ENCODE measurements around the gene GYG2. TPM values are rescaled to one million over a fixed set of nuclear protein-coding genes. Genes with fewer than 3 reads are reported as not detected.

The GYG2 gene
- total RNA-seq, 1 donor from 2014 or later: 0.26 TPM

DNA sequence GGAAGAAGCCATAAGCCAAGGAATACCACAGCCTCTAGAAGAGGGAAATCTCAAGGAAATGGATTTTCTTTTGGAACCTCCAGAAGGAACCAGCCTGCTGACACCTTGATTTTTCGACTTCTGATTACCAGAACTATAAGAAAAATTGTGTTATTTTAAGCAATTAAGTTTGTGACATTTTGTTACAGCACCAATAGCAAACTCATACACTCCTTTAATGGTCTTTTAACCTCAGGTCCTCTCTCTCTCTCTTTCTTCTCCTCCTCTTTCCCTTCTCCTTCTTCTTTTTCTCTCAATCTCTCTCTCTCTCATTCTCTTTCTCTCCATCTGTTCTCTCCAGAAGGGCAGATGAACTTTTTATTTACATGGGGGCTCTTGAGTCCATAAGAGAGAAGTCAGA, 74.1 kb downstream of the GYG2 start:
- TF ChIP-seq, protein P1, sequence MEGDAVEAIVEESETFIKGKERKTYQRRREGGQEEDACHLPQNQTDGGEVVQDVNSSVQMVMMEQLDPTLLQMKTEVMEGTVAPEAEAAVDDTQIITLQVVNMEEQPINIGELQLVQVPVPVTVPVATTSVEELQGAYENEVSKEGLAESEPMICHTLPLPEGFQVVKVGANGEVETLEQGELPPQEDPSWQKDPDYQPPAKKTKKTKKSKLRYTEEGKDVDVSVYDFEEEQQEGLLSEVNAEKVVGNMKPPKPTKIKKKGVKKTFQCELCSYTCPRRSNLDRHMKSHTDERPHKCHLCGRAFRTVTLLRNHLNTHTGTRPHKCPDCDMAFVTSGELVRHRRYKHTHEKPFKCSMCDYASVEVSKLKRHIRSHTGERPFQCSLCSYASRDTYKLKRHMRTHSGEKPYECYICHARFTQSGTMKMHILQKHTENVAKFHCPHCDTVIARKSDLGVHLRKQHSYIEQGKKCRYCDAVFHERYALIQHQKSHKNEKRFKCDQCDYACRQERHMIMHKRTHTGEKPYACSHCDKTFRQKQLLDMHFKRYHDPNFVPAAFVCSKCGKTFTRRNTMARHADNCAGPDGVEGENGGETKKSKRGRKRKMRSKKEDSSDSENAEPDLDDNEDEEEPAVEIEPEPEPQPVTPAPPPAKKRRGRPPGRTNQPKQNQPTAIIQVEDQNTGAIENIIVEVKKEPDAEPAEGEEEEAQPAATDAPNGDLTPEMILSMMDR (IDR thresholded peaks at IDR 0.05; ENCODE audit: insufficient read depth, low read length, severe bottlenecking): no peak
- H3K27me3 ChIP-seq (ENCODE audit: control insufficient read depth, insufficient read depth, low read length): no peaks in the 10 kb centered on the region
- peaks cover 2% of the 10 kb centered on the region for H3K36me3 ChIP-seq (ENCODE audit: control insufficient read depth, insufficient read depth, low read length)
- no peak overlapping the region for H3K4me3 ChIP-seq (ENCODE audit: low read depth, low read length)
- FAIRE-seq (no peak), DNase-seq (ENCODE audit: low read depth) (no peak)

DNA sequence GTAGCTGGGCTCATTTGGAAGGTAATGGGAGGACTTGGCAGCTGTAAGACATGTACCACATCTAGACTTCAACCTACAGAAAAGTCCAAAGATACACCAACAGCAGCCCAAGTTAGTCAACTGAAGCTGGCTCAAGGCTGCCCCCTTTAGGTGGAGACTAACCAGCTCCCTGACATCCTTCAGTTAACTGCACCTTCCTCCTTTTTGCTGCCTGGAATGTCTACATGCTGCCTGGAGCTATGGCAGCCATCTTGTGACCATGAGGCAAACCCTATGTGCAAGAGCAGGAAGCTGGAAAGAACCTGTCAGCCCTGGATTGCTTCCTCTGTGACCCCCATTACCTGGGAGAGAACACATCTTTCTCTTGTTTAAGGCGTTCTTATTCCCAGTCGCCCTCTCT, 74.6 kb downstream of the GYG2 start:
- no peak for DNase-seq (ENCODE audit: low read depth)
- no peak for FAIRE-seq
- Histone ChIP-seq H3K27me3 (ENCODE audit: control insufficient read depth, insufficient read depth, low read length) (no peaks in the 10 kb centered on the region), H3K4me3 (ENCODE audit: low read depth, low read length) (no peak overlapping the region), H3K36me3 (ENCODE audit: control insufficient read depth, insufficient read depth, low read length) (peaks cover 2% of the 10 kb centered on the region)
- TF ChIP-seq, protein P1 (IDR thresholded peaks at IDR 0.05; ENCODE audit: insufficient read depth, low read length, severe bottlenecking): no peak

DNA sequence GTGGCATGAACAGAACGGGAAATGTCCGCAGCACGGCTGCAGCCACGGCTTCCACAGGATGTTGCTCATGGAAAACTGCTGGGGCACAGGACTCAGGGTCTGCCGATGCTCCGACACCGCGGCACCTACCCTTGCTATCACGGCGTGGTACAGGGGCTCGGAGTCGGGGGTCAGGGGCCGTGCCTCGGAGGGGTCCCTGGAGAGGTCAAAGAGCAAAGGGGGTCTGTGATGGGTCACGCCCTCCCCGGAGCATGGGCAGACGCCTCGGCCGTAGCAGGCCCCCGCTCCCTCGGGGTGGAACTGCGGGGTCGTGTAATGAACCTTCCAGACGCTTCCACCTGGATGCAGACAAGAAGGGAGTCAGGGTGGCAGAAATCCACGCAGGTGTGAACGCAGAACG, 78.6 kb downstream of the GYG2 start:
- Histone ChIP-seq H3K36me3 (ENCODE audit: control insufficient read depth, insufficient read depth, low read length) (peaks cover 2% of the 10 kb centered on the region), H3K4me3 (ENCODE audit: low read depth, low read length) (no peak overlapping the region), H3K27me3 (ENCODE audit: control insufficient read depth, insufficient read depth, low read length) (no peaks in the 10 kb centered on the region)
- no peak for FAIRE-seq
- TF ChIP-seq, protein P1 (IDR thresholded peaks at IDR 0.05; ENCODE audit: insufficient read depth, low read length, severe bottlenecking): no peak
- DNase-seq (ENCODE audit: low read depth): no peak

DNA sequence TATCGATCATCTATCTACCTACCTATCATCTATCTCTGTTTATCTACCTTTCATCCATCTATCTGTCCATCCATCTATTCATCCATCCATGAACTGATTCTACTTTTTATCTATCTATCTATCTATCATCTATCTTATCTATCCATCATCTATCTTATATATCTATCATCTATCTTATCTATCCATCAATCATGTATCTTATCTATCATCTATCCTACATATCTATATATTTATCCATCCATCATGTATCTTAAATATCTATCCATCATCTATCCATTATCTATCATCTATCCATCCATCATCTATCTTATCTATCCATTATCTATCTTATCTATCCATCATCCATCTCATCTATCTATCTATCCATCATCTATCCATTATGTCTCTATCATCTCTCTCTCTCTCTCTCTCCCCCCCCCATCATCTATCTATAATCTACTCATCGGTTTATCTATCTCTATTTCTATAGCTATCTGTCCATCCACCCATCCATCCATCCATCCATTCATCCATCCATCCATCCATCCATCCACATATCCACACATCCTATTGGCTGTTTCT, 79.5 kb downstream of the GYG2 start:
- FAIRE-seq (no peak), DNase-seq (ENCODE audit: low read depth) (no peak)
- TF ChIP-seq, protein P1 (IDR thresholded peaks at IDR 0.05; ENCODE audit: insufficient read depth, low read length, severe bottlenecking): no peak
- peaks cover 2% of the 10 kb centered on the region for H3K36me3 ChIP-seq (ENCODE audit: control insufficient read depth, insufficient read depth, low read length)
- no peak overlapping the region for H3K4me3 ChIP-seq (ENCODE audit: low read depth, low read length)
- no peaks in the 10 kb centered on the region for H3K27me3 ChIP-seq (ENCODE audit: control insufficient read depth, insufficient read depth, low read length)

DNA sequence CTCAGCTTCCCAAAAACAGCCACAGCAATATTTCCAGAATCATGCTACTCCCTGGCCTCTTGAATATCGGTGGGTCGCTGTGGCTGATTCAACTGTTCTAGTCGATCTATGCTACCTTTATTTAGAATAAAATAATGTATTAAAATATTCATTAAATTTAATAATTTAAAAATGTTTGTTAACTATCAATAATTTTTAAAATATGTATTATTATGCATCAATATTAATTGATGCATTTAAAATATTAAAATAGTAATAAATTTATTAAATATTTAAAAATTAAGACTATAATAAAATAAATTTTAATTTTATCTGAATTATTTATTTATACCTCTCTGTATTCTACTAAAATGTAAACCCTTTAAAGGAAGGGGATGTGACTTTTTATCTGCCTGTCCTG, 81.4 kb downstream of the GYG2 start:
- no peak for FAIRE-seq
- H3K27me3 ChIP-seq (ENCODE audit: control insufficient read depth, insufficient read depth, low read length): no peaks in the 10 kb centered on the region
- no peak for DNase-seq (ENCODE audit: low read depth)
- H3K36me3 ChIP-seq (ENCODE audit: control insufficient read depth, insufficient read depth, low read length): peaks cover 2% of the 10 kb centered on the region
- TF ChIP-seq, protein P1 (IDR thresholded peaks at IDR 0.05; ENCODE audit: insufficient read depth, low read length, severe bottlenecking): no peak
- no peak overlapping the region for H3K4me3 ChIP-seq (ENCODE audit: low read depth, low read length)

DNA sequence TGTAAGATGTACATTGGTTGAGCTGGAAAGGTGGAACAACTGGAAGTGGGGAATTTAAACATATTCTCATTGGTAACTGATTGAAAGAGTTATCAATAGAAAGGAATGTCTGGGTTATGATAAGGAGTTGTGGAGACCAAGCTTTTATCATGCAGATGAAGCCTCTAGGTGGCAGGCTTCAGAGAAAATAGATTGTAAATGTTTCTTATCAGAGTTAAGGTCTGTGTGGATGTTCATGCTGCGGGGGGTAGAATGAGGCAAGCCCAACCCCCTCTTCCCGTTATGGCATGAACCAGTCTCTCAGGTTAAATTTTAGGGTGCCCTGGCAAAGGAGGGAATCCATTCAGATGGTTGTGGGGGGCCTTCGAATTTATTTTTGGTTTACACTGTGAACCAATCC, 84.4 kb downstream of the GYG2 start:
- no peak for FAIRE-seq
- no peaks in the 10 kb centered on the region for H3K27me3 ChIP-seq (ENCODE audit: control insufficient read depth, insufficient read depth, low read length)
- DNase-seq (ENCODE audit: low read depth): no peak
- no peak overlapping the region for H3K4me3 ChIP-seq (ENCODE audit: low read depth, low read length)
- TF ChIP-seq, protein P1 (IDR thresholded peaks at IDR 0.05; ENCODE audit: insufficient read depth, low read length, severe bottlenecking): no peak
- H3K36me3 ChIP-seq (ENCODE audit: control insufficient read depth, insufficient read depth, low read length): no peaks in the 10 kb centered on the region
